LNCAP (cell line): ENCODE data around the gene ZNF527.

ENCODE experiments used
- TF ChIP-seq, protein P1 (sequence below): fragments of 450-650 bp; IDR thresholded peaks from 2 replicates; pipeline ENCODE4 v1.5.1; 2017; ENCODE audit warnings: mild to moderate bottlenecking

Gene ZNF527

DNA sequence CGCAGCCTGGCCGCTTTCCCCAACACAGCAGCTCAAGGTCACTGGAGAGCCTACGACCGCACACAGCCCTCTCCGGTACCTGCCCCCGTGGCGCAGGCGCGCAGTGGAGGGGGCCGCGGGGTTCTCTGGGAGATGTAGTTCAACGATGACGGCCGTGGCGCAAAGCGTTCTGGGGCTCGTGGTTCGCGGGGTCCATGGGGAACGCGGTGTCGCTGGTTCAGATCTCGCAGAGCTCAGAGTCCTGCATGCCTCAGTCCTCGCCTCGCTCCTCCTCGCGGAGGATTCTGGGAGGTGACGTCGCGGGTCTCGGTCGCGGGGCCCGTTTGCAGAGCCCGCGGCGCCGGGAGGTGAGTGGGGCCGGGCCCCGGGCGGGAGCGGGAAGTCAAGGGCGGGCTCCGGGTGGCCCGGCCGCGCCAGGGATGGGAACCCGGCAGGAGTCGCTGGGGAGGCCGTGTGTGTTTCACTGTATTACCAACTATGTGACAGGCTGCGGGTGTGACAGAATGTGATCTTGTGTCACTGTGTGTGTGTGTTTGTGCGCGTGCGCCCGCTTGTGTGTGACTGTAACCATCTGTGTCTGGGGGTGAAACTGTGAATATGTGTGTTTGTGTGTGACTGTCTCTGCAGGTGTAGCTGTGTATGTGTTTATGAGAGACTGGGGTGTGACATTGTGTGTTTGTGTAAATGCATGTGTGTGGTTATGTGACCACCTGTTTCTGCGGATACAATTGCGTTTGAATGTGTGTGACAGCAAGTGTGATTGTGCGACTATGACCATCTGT, at the start of gene ZNF527:
Gene ZNF527 (plus strand): TSS at position 220 of the 782 bp plus-strand sequence. CDS start 3,100 bp downstream, outside the sequence.
- TF ChIP-seq, protein P1, sequence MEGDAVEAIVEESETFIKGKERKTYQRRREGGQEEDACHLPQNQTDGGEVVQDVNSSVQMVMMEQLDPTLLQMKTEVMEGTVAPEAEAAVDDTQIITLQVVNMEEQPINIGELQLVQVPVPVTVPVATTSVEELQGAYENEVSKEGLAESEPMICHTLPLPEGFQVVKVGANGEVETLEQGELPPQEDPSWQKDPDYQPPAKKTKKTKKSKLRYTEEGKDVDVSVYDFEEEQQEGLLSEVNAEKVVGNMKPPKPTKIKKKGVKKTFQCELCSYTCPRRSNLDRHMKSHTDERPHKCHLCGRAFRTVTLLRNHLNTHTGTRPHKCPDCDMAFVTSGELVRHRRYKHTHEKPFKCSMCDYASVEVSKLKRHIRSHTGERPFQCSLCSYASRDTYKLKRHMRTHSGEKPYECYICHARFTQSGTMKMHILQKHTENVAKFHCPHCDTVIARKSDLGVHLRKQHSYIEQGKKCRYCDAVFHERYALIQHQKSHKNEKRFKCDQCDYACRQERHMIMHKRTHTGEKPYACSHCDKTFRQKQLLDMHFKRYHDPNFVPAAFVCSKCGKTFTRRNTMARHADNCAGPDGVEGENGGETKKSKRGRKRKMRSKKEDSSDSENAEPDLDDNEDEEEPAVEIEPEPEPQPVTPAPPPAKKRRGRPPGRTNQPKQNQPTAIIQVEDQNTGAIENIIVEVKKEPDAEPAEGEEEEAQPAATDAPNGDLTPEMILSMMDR = no peak

DNA sequence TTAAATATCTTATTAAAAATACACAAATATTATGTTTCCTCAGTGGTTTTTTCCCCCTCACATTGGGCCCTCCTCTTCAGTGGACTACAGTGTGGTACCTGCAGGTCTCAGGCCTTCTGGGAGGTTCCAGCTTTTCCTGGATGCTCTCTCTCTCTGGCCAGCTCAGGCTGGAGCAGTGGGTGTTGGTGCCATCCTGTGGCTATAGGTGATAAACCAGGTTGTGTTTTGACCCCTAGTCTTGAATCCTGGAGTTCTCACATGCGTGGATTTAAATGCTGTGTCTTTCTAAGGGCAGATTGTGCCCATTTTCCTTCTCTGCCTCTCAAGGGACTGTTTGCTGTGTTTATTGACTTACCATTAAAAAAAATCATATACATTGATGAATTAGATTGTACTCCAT, 41.2 kb upstream of the ZNF527 start:
- TF ChIP-seq, protein P1 = peak; percentile 36

DNA sequence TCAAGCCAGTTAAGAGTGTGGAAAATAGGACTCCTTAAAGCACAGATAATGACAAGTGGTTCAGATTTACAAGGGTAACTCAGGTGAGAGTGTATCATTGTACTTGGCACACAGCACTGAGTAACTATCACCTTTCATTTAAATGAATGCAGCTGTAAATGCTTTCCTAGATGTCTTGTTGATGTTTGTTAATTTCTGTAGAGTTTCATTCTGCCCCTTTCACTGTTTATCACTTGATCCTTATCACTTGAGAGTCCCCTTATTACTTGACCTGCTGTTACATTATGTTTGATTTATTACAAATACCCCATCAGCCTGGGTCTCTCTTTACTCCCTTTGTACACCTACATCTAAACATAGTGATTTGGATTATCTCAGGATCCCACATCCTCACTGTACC, 38.1 kb upstream of the ZNF527 start:
- TF ChIP-seq, protein P1 = no peak

DNA sequence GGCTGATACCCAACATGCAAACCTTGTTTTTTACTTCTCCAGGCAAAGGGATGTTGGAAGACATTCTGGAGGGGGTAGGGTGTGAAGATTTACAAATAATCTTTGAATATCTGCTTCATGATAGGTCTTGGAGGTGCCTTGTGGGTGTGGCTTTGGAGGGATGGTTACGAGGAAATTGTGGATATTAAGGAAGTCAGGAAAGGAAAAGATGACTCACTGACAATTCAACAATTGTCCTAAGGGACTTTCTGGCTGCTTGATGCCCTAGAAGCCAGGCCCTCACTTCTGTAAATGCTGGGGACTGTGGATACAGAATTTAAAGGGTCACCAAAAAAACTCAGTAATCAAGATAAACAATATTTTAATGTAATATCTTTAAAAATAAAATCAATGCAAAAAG, 37.4 kb upstream of the ZNF527 start:
- TF ChIP-seq, protein P1 = no peak

DNA sequence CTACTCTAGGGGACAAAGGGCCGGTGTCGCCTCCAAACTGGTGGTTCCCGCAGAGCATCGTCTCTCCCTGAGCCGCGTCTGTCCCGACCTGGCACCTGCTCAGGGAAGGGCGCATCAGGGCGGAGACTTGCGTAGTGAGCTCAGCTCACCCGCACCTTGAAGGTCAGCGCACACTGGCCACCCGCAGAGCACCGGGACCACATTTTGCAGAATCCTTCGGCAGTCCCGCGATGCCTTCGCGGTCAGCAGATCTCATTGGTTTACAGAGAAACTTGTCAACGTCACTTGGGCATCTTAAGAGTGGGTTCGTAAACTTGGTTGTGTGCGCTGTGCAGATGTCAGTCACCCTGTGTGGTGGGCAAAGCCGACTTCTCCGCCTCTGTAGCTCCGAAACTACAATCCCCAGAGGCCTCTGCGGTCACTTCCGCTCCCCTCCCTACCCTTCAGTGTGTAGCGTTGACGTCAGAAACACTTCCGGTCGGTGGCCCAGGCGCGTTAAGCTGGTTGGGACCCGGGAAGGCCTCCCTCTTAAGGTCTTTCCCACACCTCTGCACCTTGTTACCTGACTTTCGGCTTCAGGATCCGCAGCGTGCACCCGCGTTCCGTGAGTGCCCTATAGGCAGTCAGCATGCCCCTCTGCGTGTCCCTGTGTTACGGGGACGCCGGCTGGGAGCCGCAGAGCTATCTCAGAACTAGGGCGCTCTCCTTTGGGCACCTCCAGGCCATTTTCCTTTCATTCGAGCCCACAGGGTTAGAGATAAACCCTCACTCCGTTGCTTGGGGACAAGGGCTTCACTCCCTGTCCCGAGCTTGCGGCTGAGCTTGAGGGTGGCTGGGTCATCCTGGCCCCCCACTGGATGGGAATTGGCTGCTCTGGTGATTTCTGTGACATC, 36.5 kb upstream of the ZNF527 start:
- TF ChIP-seq, protein P1 = no peak

DNA sequence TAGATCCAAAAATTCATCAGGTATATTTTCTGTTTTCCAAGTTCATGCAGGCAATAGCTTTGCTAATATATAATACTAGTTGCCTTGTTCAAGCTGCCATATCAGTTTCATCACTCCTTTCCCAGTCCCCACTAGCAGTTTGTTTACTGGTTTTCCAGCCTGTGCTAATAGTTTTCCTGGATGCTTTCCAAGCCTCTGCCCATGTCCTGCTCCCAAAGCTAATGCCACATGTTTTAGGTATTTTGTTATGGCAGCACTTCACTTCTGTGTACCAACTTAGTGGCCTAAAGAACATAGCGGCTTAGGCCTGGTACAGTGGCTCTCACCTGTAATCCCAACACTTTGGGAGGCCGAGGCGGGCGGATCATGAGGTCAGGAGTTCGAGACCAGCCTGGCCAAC, 28.1 kb upstream of the ZNF527 start:
- TF ChIP-seq, protein P1 = no peak

DNA sequence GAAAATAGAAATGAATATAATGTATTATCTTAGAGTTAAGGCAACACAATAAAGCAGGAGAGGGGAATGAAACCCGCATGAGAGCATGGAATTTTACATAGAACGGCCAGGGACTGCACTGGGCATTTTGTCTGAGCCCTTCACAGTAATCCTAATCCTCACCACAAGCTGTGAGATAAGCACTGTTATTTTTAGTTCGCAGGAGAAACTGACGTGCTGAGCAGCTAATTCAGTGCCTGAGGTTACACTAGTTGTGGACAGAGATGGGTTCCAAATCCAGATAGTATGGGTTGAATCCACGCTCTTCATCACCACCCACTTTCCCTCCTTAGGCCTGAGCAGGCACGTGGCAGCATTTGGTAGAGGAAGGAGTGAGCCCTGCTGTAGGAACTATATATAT, 24.8 kb upstream of the ZNF527 start:
- TF ChIP-seq, protein P1 = no peak
